HG02642 (cell line): ENCODE measurements around the gene ELOVL2.
"Not testable (repeated sequence)": the region's sequence is repeated elsewhere in the genome, so short reads cannot be mapped to it uniquely, and the experiment has no call there.

Experiments
- ATAC-seq: cut with Tn5 transposase; IDR thresholded peaks from one replicate; pipeline ENCODE4 v1.9.1; 2021; ENCODE audit warnings: mild to moderate bottlenecking; ENCODE audit not compliant: unreplicated experiment, poor library complexity

The ELOVL2 gene

DNA sequence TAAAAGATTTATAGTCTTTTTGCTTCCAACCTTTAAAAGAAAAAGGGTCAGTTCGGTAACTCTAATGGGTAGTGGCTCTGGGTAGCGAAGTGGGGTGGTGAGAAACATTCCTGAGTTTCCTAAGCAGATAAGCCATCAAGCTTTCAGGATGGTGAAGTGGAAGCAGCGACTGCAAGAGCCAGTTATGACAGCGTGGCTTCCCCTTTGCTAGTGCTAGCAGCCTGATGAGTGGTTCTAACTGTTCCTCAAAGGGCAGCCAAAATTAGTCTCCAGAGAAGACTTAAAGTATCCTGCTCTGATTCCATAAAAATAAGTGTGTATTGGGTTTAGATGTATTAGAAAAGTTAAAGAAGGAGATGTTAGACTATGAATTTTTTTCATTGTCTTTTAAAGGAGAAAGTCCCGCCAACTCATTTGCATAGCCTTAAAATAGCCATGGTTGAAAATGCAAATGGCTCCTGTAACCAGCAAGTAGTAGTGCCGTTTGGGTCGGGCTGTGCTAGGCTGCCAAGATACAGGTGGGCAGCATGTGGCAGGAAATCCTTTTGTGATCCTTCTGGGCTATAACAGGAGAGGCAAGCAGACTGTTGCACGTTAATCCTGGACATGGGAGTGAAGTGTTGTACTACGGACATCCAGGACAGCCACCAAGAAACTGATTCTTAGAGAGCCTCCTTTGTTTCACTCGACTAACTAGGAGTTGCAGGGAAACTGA is 18.0 kb downstream of the ELOVL2 start:
- ATAC-seq, result peak; percentile 93

DNA sequence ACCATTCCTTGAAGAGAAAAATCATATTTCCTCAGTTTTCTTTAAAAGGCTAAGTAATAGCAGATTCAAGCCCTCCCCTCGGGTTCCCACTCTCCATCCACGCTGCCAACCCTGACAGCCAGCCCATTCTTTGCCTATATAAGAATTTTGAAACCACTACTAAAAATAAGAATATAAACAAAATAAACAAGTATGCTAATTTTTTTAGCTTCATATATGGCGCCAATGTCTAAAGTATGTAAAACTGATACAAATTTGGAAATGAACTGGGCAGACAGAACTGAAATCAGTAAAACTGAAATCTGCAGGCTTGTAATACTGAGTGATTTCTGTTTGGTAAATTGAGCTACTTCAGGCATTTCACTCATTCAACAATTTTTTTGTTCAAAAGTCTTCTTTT is 19.0 kb downstream of the ELOVL2 start:
- ATAC-seq, result no peak

DNA sequence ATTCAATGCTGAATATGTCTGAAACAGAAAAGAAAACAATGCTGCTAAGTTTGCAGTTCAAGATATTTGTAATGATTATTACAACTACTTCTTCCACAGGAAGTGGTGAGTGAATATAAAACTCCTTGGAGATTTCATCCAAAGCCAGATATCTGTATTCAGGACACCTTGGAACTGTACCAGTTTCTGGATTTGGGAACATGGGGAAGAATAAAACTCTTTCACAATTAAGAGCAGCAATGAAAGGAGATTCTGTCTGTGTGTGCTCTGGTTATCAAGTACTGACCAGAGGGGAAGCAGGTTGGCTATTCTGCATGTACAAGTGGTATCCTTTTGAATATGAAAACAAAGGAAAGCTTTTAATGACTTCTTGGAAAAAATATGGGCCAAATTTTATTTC is 21.1 kb downstream of the ELOVL2 start:
- ATAC-seq, result no peak

DNA sequence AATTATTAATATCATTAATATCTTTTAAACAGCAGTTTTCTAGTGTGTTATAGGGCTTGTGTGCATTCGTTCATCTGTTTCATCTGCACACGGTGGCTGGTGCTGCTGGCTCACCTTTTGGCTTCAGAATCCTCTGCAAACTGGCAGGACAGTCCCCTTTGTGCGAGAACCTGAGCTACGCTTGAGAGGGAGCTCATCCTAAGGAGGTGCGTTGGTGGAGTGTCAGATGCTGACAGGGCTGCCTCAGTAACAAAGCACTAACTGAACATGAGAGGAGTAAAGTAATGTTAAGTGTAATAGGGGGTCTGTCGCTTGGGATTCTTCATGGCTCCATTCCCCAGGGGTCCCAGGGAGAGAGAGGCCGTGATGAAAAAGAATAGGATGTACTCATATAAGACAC is 22.4 kb downstream of the ELOVL2 start:
- no peak for ATAC-seq

DNA sequence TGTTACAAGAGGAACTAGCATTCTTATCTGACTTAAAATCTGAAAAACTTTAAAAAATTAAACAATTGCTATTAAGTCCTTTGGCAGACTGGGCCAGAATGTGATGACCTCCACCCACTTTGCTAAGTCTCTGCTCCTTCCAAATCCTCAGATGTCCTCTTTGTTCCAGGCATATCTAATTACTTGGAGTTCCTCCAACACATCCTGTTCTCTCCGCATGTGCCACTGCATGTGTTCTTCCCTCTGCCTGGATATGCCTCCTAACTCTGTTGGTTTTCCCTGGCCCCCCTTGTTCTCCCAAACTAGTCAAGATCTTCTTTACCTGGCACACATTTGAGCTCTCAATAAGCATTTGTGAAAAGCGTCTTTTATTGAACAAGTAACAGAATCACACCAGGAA is 23.1 kb downstream of the ELOVL2 start:
- no peak for ATAC-seq

DNA sequence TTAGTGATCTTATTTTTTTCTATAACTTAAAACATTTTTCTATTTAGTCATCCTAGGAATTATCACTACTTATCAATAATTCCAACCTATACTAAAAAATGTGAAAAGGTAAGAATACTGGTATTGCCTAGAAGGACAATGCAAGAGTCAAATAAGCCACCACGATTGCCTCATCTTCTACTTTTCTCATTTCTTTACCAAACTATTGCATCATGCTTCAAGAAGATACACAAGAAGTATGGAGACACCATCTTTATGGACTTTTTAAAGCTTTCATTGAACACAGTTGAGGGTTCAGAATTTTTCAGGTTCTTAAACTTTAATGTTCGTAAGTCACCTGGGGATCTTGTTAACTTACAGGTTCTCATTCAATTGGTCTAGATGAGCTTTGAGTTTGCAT is 25.9 kb downstream of the ELOVL2 start:
- no peak for ATAC-seq

DNA sequence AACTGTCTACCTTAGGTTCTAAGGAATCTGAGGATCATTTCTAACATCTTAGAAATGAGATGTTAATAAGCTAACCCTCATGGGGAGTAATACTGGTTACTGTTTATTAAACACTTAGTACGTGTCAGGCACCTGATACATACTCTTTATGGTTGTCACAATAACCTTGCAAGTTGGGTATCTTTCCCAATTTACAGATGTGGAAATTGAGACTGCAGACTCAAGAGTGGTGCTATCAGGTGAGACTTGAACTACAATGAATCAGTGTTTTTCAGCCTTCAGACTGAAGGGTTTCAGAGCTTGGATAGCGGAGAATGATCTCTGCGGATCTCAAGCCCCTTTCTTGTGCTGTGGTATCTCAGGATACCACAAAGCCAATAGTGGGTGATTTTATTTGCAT is 27.0 kb downstream of the ELOVL2 start:
- ATAC-seq, result no peak

DNA sequence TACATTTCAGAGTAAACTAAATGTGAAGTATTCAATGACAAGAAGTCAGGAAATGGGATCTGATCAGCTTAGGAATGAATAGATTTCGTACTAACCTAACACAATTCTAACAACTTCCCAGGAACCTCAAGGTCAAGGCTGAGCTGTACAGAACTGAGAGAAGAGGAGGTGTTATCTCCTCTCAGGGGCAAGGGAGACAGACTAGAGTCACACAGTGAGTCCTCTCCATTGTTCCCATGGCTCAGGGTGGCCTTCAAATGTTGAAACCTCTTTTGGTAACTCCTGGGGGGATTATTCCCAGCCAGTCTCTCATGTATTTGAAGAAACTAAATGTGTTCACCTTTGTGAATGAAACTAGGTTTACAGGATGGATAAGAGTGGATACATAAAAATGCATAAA is 27.7 kb downstream of the ELOVL2 start:
- no peak for ATAC-seq

DNA sequence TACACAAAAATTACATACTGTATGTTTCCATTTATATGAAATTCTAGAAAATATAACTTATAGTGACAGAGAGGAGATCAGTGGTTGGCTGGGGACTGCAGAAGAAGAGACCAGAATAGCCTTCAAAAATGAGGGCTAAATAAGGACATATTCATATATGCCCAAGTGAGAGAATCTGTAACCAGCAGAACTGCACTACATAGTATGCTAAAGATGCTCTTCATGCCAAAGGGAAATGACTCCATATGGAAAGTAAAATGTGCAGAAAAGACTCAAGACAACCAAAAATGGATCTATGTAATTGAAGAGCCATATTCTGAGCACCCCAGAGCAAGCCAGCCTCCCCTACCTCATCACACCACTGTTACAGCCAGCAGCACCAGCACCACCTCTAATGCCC is 29.0 kb downstream of the ELOVL2 start:
- no peak for ATAC-seq

DNA sequence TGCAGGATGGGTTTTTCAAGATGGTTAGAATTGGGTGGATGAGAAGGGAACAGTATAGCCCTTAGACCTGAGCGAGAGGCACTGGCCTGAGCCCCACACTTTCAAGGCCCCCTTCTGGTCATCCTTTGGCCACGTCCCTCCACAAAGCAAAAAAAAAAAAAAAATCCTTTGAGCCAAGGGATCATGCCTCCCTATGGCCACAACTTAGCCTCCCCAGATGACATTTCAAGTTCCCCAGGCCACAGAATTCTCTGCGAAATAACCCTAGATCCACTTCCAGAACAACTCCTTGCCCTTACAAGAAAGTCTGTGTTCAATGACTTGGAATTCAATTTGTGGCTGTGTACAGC is 30.4 kb downstream of the ELOVL2 start:
- ATAC-seq, result no peak

DNA sequence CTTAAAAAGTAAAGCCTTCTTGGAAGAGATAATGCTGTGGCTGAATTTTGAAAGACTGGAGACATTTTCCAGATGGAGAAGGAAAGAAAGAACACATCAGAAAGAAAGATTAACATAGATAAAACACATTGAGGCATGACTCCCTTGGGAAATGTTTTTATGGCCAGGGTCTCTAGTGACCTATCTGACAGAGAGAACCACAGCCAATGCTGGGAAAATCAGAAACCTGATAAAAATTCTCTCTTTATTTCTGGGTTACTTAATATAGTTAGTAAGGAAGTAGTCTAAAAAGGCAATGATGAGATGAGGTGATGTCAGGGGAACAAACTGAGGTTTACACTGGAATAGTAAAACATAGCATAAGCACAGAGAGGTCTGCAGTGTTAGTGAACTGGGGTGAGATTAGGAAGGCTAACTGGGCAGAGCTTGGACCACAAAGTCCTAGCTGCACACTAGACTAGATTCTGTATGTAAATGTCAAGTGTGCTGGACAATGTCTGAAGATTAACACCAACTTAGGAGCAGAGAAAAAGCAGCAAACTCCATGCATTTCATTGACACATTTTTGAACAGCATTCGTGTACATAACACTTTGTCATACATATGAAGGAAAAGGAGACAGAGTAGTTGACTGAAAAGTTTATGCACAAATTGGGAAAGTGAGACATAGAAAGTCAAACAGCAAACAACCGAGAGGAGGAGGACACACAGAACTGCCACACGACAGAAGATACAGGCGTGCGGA is 31.0 kb downstream of the ELOVL2 start:
- no peak for ATAC-seq

DNA sequence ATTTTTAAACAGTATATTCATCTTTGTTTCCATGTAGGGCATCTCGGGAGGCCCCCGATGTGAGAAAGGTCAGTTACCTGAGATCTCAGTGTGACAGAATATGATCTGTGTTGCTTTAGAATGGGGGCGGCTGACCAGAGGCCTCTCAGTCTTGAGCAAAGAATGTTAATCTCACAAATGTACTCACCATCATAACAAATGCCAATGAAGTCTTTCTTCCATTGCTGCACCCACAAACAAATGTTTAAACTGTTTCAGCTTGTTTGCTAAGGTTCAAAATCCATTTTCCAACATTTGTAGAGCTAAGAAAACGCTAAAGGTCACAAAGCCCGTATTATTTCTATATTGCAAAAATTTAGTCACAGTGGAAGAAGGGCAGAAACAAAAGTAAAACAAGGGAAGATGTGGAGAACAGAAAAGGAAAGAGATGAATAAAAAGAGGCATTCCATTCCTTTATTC is 31.8 kb downstream of the ELOVL2 start:
- no peak for ATAC-seq

DNA sequence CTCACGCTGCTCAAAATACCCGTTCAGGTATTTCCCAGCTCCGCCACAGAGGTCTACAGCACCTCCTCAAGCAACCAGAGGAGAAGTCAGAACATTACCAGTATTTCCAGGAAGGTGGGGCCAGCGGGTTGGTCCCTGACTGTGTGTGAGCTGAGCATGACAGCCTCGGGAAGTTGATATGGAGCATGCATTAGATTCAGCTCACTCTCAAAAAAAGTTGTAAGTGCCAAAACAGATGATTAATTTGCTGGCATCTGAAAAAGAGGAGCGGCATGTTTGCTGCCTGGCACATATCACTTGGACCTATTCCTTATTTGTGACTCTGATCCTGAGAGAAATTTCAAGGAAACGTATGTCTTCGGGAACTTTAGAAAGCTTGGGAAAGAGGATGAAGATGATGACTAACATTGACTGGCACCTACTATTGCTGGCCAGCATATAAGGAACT is 32.3 kb downstream of the ELOVL2 start:
- ATAC-seq, result no peak

DNA sequence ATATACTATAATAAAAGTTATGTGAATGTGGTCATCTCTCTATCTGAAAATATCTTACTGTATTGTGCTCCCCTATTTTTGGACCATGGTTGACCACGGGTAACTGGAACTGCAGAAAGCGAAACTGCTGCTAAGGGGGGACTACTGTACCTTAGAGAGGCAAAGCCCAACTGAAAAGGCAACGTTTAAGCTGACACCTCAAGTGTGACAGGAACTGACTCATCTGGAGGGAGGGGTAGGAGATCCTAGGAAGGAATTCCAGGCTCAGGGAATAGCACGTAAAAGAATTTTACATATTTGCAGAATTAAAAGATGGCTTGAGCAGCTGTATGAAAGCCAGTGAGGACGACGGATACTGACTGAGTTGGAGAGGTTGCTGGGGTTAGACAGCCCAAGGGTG is 34.8 kb downstream of the ELOVL2 start:
- ATAC-seq, result peak; percentile 64

DNA sequence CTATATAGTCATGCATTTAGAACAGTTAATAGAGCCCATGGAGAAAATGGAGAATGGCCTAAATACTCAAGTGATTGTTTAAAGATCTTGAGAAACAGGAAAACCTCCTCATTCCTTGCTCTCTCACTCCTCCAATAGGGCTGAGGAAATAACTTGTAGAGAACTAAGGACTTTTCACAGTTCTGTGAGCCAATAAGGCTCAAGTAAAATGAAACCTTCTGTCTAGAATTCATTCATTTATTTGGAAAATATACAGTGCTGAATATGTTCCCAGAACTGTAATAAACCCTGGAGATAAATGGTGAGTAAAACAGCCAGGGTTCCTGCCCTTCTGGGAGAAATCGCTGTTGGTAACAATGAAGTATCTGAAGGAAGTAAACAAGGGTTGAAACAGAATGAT is 35.3 kb downstream of the ELOVL2 start:
- ATAC-seq, result no peak

DNA sequence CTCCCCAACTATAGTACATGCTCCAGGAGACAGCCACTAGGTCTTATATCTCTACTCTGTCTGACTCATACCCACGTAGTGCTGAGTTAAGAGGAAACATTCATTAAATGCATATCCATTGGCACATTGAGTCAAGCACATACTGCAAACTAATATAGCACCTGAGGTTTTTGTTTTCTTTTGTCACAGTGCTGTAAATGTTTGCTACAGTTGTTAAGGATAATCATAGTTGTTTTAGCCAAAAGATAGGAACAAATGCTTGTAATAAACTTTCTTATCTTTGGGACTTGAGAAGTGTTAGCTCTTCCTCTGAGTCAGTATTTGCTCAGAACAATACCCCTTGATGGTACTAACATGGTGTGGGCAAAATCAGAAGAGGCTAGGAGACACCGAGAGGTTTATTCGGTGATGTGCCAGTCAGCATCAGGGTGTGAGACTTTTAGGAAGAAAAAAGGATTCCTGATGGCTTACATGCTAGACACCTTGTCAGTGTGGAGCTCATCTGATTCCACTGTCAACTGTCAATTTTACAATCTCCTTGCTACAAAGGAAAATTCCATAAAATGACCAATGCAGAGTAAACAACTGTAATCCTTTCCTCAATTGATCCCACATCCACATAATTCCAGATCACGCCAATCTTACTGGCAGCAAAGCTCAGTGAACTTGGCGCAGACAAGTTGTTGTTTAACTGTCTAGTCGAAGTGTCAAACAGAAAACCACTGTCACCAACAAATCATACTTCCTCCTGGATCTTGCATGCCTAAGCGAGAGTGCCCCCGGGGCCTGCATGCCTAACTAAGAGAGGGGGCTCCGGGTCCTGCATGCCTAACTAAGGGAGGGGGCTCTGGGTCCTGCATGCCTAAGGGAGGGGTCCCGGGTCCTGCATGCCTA is 36.1 kb downstream of the ELOVL2 start:
- ATAC-seq, result no peak

DNA sequence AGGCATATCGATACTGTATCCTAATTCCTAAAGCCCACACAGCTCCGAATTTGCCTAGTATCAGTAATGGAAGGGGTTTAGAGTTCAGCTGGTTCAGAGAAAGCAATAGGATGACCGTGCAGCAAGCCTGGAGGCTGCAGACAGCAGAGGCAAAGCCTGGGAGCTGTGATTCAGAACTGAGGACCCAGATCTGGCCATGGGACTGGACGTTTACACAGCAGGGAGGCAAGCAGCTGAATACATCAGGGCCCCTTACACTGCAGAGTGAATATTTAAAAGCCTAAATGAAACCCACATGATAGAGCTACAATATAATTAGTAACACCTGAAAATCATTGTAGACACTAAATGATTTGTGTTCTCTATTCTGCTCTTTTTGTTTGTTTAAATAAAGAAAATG is 38.0 kb downstream of the ELOVL2 start:
- no peak for ATAC-seq

DNA sequence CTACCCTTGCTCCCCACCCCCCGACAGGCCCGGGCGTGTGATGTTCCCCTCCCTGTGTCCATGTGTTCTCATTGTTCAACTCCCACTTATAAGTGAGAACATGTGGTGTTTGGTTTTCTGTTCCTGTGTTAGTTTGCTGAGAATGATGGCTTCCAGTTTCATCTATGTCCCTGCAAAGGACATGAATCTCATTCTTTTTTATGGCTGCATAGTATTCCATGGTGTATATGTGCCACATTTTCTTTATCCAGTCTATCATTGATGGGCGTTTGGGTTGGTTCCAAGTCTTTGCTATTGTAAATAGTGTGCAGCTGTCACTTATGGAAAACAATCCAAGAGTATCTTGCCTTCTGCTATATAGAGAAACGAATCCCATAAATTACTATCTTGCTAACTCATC is 40.8 kb downstream of the ELOVL2 start:
- ATAC-seq, result not testable (repeated sequence)

DNA sequence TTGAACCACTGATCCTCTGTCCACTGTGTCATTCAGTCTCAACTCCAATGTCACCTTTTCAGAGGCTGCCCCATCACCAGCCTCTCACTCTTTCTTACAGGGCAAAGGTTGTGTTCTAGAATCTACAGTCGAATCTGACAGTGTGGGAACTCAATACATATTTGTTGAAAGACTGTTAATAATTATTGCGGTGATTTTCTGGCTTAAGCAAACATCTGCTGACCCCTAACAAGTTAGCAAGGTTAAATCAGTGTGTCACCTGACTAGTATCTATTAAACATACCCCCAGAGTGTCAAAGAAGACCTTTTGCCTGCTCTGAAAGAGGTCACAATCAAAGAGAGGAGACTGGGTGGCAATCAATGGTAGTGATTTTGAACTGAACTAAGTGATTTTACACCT is 41.9 kb downstream of the ELOVL2 start:
- ATAC-seq, result no peak

DNA sequence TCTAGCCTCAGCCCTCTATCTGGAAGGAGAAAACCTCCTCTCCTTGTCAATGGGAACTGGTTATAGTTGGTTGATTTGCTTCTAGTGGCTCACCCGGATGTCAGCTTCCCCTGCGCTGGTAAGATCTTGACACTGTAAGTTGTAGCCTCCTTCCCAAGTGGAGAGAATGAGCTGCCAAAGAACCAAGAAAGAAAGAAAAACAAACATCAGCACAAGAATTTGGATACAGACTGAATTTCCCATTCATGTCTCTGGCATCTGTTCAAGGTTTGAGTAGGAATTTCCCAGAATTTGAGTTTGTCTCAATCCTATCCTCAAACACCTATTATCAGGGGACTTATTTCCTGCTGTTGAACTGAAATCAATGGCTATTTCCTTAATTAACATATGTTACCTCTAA is 44.1 kb downstream of the ELOVL2 start:
- no peak for ATAC-seq

DNA sequence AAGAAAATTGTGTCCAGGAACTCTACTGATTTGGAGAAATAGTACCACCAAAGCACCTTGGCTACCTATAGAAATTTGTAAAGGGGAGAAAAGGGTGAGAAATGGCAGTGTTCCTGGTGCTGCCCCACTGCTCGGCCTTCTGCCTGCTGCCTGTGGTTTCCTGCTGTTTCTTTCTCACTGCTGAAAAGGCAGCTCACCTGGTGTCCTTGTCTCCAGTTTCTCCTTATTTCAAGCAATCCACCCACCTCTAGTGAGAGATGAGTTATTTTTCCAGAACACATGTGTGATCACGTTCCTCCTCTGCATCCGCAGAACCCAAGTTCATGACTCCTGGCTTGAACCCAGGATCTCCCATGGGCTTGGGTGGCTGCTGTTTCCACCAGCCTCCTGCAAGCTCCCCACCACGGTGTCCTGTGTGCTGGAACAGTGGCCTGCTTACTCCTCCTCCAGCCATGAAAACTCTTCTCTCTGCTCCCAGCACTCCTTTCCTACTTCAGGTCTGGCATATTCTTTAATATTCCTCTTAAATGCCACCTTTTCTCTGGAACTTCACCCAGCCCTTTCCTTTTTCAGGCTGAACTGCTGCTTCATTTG is 48.9 kb downstream of the ELOVL2 start:
- ATAC-seq, result no peak
